GM18499 (cell line): Measurements from ENCODE around the gene MIPEP.
A peak's percentile ranks its signal among the peaks of the same experiment; 100 is the strongest.

Experiments
- ATAC-seq: cut with Tn5 transposase; IDR thresholded peaks from one replicate; pipeline ENCODE4 v1.9.1; 2021; ENCODE audit warnings: moderate number of reproducible peaks; ENCODE audit not compliant: insufficient read depth, unreplicated experiment

Gene MIPEP

DNA sequence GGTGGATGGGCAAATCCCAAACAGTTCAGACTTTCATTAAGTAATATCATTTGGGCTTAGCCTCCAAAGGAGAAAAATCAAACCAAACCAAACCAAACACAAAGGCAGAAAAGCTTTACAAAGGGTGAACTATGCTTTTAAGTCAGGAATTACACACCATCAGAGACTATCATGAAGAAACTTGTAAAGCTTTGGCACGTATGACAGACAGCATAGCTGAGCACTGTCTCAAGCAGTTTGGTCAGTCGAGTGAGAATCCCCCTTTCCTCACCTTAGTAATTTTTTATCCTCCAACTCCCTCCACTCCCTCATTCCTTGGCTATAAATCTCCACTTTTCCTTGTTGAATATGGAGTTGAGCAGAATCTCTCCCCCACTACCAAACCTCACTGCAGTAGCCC, 72.1 kb downstream of the MIPEP start:
- no peak for ATAC-seq

DNA sequence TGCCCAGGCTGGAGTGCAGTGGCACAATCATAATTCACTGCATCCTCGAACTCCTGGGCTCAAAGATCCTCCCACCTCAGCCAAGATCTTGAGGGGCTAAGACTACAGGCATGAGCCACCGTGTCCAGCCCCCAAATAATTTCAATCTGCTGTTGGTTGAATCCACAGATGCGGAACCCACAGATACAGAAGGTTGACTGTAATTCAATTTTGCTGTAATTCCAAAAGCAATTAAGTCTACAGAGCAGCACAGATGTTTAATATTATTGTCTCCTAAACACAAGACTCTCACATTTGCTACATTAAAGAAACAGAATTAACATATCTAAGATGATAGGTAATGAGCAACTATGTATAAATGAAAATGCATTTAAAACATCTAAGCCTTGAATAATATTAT, 75.6 kb downstream of the MIPEP start:
- no peak for ATAC-seq

DNA sequence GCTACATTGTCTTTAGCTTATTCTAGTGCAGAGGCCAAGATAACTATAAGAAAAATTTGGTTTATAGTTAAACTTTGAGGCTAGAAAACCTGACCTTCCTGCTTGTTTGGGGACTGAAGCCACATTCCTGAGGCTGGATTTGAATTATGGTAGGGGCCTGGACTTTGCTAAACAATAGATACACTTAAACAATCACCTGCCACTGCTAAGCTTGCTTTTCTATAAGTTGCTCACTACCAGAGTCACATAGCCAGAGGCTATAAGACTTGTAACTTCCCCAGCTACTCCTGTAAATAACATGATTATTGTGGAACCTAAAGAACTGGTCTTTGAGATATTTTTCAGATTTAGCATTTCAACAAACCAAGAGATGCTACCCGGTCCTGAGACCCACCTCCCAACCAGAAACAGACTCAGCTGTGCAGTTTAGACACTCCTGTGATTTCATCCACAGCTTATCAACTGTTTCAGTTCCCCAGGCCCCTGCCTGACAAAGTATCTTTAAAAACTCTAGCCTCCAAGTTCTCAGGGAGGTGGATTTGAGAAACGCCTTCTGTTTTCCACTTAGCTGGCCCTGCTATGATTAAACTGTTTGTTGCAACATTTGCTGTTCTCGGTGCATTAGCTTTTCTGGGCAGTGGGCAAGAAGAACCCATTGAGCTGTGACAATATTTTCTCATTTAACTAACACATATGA, 77.7 kb downstream of the MIPEP start:
- ATAC-seq, result no peak

DNA sequence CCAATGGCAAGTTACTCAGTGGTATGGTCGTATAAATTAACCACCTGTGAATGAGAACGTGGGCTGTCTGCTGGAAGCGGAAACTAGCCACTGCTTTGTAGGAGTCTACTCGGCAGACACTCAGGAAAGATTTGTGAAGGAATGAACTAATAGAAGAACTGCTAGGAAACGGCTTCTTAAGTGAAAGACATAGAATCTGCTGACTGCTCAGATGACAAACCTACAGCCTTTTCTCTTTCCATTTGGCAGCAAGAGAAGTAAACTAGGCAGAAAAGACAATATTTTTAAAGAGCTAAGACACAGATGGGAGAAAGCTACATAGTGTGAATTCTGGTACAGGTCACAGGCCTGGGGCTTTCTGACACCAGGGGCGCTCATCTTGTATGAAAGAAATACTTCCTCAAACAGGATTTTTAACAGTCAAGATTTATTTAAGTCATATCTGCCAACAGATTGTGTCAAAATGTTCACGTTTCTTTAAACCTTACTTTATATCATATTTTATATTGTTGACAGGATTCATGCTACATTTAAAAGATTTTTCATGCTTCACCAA, 78.4 kb downstream of the MIPEP start:
- no peak for ATAC-seq

DNA sequence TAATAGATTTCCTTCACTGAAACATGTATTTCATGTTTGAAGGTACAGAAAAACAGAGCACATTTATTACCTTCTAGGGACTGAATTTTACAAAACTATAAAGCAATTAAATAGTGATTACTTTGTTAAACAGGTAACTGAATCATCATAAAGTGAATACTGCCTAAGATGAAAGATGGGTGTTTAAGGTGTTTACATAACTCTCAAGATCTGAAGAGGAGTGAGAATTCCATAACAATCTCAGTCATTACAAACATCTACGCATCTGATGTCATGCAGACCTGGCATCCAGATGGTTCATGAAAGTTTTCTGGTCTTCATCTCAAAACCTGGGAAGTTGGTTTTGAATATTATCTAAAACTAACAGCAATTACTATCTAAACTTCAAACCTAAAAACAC, 80.4 kb downstream of the MIPEP start:
- ATAC-seq, result no peak

DNA sequence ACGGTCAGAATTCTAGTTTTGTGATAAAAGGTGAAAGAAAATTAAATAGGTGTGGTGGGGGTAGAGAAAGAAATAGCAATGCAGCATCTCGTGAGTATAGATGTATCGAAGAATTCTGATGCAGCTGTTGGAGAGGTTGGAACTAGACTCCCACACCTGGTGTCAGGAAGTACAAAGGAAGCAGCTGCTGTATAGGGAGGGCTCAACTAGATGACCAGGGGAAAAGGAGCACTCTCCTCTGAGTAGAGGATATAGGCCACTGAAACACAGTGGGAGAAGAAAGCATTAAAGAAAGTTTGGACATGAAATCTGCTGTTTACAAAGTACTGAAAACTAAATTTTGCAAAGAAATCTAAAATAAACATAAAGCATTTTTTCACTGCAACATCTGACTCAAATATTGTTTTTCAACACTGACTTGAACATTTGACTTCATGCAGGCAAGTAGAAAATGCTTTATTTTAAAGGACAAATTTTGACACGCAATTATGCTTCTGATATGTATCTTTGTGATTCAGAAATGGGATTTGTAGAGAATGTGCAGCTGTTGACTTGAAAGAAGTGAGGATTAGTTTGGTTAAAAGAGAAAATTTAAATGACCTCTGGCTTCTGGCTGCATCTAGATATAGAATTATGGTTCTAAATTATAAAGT, 82.2 kb downstream of the MIPEP start:
- peak; percentile 20 for ATAC-seq

DNA sequence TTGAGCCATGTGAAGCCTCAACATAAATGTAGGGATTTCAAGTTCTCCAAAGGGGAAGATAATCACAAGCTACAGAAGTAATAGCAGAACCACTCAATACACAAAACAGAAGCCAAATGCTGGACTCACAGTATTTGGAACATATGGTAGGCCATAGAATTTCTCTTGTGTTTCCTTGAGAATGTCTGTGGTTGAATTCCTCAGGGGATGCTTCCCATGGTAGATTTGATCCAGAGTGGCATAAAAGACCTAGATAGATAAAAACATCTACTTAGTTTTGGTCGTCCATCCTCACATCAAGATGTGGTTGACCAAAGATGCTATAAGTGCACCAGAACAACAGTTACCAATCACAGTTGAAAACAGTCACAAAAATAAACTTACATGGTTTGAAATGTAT, 83.4 kb downstream of the MIPEP start:
- no peak for ATAC-seq

DNA sequence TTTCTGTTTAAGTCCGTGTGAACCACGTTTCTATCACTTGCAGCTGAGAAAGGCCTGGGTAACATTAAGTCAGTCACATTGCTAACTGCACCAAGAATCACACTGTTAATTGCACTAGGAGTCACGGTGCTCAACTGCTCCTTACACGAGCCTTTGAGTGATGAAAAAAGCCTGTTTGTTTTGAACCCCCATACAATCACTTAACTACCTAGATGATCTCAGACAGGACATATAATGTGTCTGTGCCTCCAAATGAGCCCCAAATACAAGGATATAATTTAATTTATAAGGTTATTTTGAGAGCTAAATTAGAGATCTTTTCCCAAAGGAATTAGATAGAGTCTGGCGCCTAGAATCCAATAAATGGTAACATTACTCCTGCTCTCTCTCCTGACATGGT, 84.1 kb downstream of the MIPEP start:
- no peak for ATAC-seq

DNA sequence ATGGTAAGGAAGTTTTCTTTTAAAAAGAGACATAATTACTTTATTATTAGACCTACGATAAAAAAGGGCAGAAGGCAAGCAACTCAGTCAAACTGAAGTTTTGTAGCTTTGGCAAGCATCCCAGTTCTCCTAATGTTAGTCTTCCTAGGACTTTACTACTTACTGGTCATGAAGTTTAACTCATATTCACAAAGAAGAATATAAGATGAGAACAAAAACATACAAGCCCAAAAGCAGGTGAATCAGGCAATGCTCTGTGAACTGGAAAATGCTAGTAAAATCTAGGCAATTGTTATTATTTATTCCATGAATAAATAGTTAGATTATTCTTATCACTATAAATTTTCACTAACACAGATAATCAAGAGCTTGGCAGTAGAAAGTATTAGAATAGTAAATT, 85.0 kb downstream of the MIPEP start:
- ATAC-seq, result no peak

DNA sequence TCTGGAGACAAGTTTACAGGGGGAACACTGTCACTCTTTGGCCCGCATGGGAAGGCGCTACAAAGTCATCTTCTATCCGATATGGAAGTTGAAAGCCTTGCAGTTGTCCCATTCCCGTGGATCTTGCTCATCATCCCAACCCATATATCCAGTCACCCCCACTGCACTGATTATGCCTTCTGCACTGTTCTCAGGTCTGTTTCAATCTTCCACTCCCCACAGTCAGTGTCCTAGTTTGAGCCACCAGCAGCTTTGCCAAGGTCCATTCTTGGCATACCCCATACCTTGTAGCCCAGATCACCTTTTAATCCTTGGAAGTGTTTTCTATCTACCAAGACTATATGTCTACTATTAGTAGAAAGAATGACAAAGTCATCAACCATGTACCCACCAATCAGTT, 88.1 kb downstream of the MIPEP start:
- ATAC-seq, result no peak

DNA sequence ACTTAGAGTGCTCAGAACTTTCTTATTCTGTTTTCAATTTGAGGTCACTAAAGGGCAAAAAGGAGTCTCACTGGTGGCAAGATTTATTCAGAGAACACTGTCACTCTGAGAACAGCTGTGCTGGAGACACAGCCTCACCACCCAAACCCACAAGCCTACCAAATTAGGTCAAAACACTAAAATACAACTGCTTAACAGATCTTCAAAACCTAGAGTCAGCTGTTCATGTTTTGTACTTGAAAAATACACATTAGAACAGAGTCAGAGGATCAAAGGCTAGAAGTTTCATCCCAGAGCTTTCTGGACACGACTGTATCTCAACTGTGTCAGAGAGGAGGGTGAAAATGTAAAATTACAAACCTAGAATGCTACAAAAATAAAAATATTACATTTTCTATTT, 89.3 kb downstream of the MIPEP start:
- peak; percentile 84 for ATAC-seq

DNA sequence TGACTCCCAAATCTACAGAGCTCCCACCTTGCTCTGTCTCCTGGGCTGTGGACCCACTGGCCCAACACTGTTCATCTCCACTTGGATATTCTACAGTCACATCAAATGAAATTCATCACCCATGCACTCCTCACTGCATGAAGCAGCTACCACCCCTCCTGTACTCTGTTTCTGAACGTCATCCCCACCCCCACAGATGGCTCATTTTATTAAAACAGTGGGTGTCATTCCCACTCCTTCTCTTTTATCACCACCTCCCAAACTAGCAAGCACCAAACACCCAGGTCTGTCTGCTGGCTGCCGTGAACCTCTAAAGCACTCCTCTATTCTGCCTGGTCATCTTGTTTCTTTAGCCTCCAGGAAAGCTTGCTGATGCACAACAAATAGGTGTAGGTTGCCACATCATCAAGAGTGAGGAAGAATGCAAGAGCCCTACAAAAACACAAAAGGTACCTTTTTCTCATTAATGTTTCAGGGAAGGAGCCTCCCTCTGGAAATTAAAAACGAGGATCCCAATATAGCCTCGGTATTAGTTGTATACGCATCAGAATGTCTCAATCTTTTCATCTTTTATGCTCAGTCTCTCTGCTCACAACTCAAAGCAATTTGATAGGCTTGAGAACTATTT, 91.8 kb downstream of the MIPEP start:
- no peak for ATAC-seq

DNA sequence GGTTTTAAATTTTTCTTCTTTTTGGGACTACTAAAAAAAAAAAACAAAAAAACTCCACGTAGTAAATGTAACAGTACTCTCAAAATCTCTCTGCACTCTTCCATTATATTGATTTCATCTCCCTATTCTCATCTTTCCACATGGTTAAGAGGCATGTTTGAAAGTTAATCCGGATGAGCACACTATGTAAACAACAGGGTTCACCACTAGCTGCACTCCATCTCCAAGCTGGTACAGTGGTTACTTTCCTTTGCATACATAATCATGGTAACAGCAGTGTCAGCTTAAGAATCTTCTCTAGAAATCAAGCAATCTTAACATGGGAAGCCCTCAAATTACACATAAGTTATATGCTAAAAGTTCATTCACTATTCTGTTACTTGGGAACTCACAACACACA, 92.6 kb downstream of the MIPEP start:
- no peak for ATAC-seq

DNA sequence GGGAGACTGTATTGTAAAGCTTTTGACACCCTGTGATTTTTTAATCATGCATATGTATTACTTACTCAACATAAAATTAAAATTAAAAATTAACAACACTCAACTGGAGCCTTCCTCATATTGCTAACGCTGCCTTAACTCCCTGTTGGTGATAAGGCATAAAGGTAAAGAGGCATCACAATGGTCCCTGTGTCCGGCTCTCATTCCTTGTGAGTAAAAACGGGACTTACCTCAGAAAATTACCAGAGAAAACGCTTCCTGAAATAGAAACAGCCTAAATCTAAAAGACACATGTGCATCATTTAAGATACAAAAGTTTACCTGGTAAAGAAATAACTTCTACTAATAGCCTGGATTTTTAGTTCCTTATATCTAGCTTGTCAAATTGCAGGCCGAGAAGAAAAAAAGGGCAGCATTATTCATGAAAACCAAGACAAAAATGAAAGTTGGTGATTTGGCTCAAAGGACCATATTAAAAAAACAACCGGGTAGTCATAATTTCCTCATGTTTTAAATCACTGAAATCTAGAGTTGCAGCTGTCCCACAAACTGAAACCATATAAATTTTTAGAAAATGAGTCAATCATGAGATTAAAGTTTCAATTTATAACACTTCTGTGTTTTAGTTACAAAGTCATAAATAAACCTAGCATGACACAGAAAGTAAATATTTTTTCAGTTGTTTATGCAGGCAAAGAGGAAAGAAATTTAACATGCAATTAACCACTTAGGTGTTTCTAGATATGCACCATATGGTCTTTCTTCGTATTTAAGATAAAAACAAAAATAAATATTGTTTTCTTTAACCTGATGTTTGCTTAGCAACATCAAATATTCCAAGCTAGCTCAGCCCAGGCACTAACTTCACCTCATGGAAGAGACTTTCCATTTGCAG, 94.7 kb downstream of the MIPEP start:
- peak; percentile 48 for ATAC-seq

DNA sequence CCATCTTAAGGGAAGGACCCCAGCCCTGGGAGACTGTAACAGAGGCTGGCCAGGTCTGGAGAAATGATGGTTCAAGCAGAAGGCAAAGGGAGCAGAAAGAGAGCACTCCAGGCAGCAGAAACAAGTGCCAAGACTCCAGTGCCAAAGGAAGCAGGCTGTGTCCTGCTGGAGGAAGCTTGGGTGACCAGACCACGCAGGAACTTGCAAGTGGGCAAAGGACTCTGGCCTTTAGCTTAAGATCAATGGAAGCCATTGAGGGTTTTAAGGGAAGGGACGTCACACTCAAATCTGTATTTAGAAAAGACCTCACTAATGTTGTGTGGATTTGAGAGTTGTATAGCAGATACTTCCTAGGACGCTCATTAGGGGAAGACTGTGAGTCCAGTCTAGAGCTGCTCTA, 95.5 kb downstream of the MIPEP start:
- ATAC-seq, result no peak

DNA sequence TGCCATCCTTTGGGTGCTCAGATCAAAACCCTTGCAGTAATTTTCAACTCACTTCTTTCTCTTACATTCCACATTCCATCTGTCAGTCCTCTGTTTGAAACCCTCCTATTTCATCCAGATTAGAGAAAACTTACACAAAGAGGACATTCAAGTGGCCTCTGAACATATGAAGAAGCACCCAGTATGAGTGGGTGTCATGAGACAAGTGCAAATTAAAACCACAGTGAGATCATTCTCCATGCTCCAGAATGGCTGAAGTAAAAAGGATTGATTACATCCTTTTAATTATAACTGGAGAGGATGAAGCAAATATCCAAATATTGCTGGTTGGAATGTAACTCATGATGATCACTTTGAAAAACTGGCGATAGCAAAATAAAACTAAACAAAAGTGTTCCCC, 96.5 kb downstream of the MIPEP start:
- ATAC-seq, result no peak

DNA sequence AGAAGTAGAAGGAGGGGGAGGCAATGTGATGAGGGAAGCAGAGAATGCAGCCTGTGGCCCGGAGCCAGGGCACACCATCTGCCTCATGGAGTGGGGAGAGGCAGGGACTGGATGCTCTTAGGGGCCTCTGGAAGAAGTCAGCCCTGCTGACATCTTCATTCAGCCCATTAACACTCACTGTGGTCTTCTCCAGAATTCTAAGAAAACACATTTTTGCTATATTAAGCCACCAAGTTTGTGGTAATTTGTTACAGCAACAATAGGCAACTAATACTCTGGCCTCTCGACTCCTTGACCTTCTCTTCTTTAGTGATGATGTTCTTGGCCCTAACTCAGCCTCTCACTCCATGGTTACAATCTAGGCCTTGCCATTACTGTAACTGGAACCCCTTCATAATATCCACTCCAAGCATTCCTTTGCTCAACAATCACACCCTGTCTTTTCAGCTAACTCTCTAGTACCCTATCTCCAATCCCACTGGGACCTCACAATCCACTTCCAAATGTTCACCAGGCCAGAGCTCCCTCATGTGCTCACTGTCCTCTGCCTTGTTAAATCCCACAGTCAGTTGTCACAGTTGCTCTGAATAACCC, 98.5 kb downstream of the MIPEP start:
- no peak for ATAC-seq

DNA sequence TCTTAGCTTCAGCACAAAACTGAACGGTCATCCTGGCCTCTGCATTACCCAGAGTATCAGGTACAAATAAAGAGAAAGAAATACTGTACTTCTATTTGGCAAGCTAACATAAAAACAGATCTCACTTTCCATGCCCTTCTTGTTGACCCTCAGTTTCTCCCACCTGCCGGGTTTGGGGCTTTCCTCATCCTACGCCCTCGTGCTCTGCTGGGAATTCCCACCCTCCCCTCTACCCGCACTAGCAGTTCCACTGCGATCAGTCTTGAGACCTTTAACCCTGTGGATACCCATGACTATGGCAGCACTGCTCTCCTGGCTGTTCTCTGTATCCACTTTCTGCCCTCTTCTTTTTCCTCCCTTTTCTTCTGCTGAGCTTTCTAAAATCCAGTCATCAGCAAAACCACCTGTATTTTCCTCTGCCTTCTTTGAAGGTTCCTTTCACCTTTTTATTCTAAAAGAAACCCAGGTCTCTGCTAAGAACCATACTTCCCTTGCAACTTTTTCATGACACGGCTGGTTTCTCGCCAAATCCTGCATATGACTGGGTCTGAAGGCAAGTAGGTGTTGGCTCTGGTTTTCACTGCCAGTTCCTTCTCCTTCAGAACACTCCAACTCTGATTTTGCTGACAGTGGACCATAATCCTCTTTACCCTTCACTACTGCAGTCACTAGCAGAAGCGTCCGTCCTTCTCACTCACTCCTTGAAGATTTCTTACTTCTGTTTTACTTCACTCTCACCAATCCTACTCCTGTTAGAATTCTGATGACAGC, 99.4 kb downstream of the MIPEP start:
- ATAC-seq, result no peak

DNA sequence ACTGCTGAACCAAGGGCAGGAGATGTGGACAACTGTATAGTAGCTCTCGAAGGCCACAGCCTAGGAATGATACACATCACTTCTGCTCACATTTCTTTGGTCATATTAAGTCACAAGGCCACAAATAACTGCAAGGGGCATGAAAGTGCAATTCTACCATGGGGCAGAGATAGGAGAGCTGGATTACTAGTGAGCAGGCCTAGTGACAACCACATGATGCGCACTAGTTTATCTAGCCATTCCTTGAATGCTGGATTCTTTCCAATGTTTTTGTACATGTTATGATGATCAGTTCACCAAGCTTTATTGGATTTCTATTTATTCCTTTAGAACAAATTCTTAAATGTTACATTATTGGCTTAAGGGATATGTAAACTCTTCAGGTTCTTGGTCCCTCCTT, 100.7 kb downstream of the MIPEP start:
- no peak for ATAC-seq
